ENCODE data around the gene GGCT. TPM values are rescaled to one million over a fixed set of nuclear protein-coding genes. Genes with fewer than 3 reads are reported as not detected.
"Not testable (repeated sequence)": the region's sequence is repeated elsewhere in the genome, so short reads cannot be mapped to it uniquely, and the experiment has no call there.

The GGCT gene
- total and polyA plus RNA-seq, 2 of the 8 experiments (the other 6 are each of a cell fraction or from before 2014, with no cell fraction given) = 50.0 to 129 TPM

DNA sequence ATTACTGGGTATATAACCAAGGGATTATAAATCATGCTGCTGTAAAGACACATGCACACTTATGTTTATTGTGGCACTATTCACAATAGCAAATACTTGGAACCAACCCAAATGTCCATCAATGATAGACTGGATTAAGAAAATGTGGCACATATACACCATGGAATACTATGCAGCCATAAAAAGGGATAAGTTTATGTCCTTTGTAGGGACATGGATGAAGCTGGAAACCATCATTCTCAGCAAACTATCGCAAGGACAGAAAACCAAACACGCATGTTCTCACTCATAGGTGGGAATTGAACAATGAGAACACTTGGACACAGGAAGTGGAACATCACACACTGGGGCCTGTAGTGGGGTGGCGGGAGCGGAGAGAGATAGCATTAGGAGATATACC lies 38.5 kb upstream of the GGCT start:
- H3K23ac ChIP-seq (ENCODE audit: insufficient read length); DNase-seq (ENCODE audit: low read depth in 1 of 2, low spot score in 2 of 2); H4K91ac ChIP-seq (replicated peaks; ENCODE audit: insufficient read length, low read length); H3K36me3 ChIP-seq (ENCODE audit: control insufficient read depth in 2 of 4, insufficient read depth in 4 of 4, low read length in 3 of 4); H2BK20ac ChIP-seq (ENCODE audit: low read length); H3K4ac ChIP-seq (replicated peaks; ENCODE audit: insufficient read length, low read depth, low read length); H3K23me2 ChIP-seq (ENCODE audit: low read depth, low read length); H3K56ac ChIP-seq (replicated peaks; ENCODE audit: insufficient read length, low read depth, low read length); H3K14ac ChIP-seq (ENCODE audit: insufficient read length); H2AFZ ChIP-seq (ENCODE audit: low read length); H3K4me3 ChIP-seq (ENCODE audit: extremely low read depth in 1 of 4, insufficient read depth in 2 of 4, low read depth in 3 of 4, low read length in 4 of 4); FAIRE-seq; H4K20me1 ChIP-seq (replicated peaks in 1 of 2; ENCODE audit: control insufficient read depth in 1 of 2, insufficient read depth in 2 of 2, low read length in 2 of 2); H3K79me1 ChIP-seq (ENCODE audit: low read depth, low read length); H2BK12ac ChIP-seq (ENCODE audit: low read depth, low read length); H3K4me1 ChIP-seq (replicated peaks in 1 of 4; ENCODE audit: control insufficient read depth in 3 of 4, insufficient read depth in 4 of 4, low read length in 3 of 4); H3K79me2 ChIP-seq (ENCODE audit: control insufficient read depth in 1 of 2, insufficient read depth in 2 of 2, low read length in 2 of 2); H4K5ac ChIP-seq (ENCODE audit: insufficient read length, low read depth, low read length); H2BK120ac ChIP-seq (replicated peaks; ENCODE audit: low read depth, low read length); H3K9ac ChIP-seq (replicated peaks in 1 of 4; ENCODE audit: extremely low read depth in 1 of 4, low read depth in 3 of 4, low read length in 3 of 4); H2BK5ac ChIP-seq (ENCODE audit: low read depth, low read length); H3K9me3 ChIP-seq (ENCODE audit: insufficient read depth in 2 of 2, low read depth in 1 of 2, low read length in 1 of 2); H3K27ac ChIP-seq (ENCODE audit: low read depth, low read length); H3K27me3 ChIP-seq (replicated peaks in 1 of 4; ENCODE audit: control insufficient read depth in 3 of 4, extremely low read depth in 1 of 4, insufficient read depth in 3 of 4, low read length in 3 of 4); POLR2A ChIA-PET (ENCODE audit: partially characterized antibody); H2BK15ac ChIP-seq (ENCODE audit: low read length); H4K8ac ChIP-seq (ENCODE audit: extremely low read depth, insufficient read depth, low read length); H3K18ac ChIP-seq (ENCODE audit: extremely low read depth, low read length); H2AK5ac ChIP-seq (ENCODE audit: low read depth, low read length); H3K4me2 ChIP-seq (ENCODE audit: insufficient read depth in 1 of 2, low read depth in 2 of 2, low read length in 2 of 2): not testable (repeated sequence)
- CTCF ChIA-PET (ENCODE audit: partially characterized antibody) = interaction anchor here (9.5 kb wide), 1 partner anchor 18 kb away, joined by 214 read pairs; no protein-coding TSS in a partner anchor
- 97% methylated on average over 4 of the region's 4 CpGs; no CpG with 5 or more reads in 1 of the 2 experiments for WGBS, 2 experiments (ENCODE audit: extremely low coverage in 1 of 2, insufficient coverage in 1 of 2, insufficient read length in 1 of 2, insufficient replicate concordance in 2 of 2, low coverage in 1 of 2, low lambda C conversion rate in 2 of 2, missing lambda C conversion rate in 1 of 2)

All from H1 (cell line).